Stimulated activated CD8-positive, alpha-beta memory T cell treated with anti-CD3 and anti-CD28 coated beads, Interleukin-15, amount 100 ng/mL, for 24 hours (primary cell): ENCODE data around the gene GDF11.

Source experiments
- DNase-seq: peaks from one replicate; pipeline ENCODE4 v3.0.0-alpha.2; 2020; ENCODE audit warnings: low read depth

The GDF11 gene

DNA sequence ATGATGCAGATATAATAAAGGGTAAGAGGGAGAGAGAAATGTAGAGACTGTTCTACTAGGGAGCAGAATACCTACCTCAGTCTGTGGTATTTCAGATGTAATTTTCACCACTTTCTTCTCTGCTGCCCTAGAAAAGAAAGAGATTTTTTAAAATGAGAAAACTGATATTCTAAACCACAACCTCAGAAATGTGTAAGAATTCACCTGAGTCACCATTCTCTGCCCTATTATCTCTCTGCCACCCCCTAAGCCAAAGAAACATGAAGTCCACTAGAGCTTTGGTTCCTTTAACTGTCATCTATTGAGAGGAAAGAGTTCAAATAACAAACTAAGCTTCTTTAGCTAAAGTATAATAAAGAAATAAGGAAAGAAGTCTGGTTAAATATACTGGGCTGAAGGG, 53.0 kb downstream of the GDF11 start:
- no peak for DNase-seq

DNA sequence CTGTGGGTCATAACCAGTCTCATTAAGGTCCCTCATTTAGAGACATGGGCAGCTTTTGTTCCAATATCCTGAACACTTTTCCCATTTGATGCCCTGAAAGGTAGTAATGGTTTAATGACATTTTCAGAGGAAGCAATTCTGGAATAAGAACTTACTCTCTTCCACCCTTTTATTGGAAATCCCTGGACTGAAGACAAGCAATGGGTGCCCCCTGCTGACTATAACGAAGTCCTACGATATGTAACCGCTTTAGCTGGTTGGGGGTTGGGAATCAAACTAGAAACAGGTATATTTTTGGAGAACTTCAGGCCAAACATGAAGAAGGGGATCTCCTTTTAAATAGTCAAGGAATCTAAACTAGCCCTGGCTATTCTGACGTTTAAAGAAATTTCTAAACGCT, 54.1 kb downstream of the GDF11 start:
- DNase-seq: no peak

DNA sequence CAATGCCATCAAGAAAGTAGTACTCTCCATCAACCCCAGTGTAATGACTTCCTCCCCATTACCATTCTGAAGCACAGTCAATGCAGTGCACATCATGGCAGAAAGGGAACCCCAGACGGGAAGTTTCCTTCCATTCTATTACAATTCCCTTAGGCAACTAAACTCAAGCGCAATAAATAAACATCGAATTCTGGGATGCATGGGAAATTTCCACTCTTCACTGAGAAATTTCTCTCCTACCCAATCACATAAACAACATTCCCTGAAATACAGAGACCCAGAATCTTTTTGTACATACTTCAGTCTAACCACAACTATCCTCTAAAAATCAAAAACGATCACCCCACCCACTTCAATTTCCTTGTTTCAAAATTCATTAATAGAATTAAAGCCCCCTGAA, 54.6 kb downstream of the GDF11 start:
- no peak for DNase-seq
